HEK293T (cell line): ENCODE data around the gene PLEKHA5.

ENCODE experiments used
- ARNT ChIP-seq: fragments of 450-650 bp; IDR thresholded peaks from 2 replicates; pipeline ENCODE4 v1.6.1; 2017; ENCODE audit warnings: mild to moderate bottlenecking
- FOXM1 ChIP-seq: fragments of 450-650 bp; IDR thresholded peaks from 2 replicates; pipeline ENCODE4 v1.6.1; 2017; ENCODE audit warnings: mild to moderate bottlenecking, borderline replicate concordance
- LEF1 ChIP-seq: fragments of 450-650 bp; IDR thresholded peaks from 2 replicates; pipeline ENCODE4 v1.6.1; 2017; ENCODE audit warnings: mild to moderate bottlenecking, borderline replicate concordance
- SP1 ChIP-seq: fragments of 450-650 bp; IDR thresholded peaks from 2 replicates; pipeline ENCODE4 v1.6.1; 2017
- SUZ12 ChIP-seq: fragments of 450-650 bp; IDR thresholded peaks from 2 replicates; pipeline ENCODE4 v1.6.1; 2016; ENCODE audit warnings: mild to moderate bottlenecking

DNA sequence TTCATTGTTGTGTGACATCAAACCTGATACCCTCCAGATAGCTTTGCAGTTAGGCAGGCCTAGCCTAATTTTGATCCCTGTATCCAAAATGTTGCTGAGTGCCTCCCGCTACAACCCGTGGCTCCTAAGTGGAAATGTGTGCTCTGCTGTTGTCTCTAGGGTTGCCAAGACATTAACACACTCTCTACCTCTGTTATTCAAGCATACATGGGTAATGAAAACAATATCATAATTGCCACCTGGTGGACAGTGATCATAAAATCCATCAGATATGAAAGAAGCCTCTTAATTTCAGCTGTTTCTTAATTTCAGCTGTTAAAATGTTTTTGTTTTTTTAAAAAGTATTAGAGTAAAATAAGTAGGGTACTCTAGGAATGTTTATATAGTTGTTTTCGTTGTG is 93.5 kb downstream of the PLEKHA5 start:
- TF ChIP-seq SUZ12 (no peak), ARNT (no peak), LEF1 (no peak), FOXM1 (no peak), SP1 (no peak)
